HG03469 (cell line): ENCODE data around the gene CSGALNACT2.
"Not testable (repeated sequence)": the region's sequence is repeated elsewhere in the genome, so short reads cannot be mapped to it uniquely, and the experiment has no call there.

ENCODE experiments used
- ATAC-seq: cut with Tn5 transposase; IDR thresholded peaks from one replicate; pipeline ENCODE4 v1.9.1; 2021; ENCODE audit warnings: mild to moderate bottlenecking, moderate library complexity, moderate number of reproducible peaks; ENCODE audit not compliant: unreplicated experiment

CSGALNACT2 gene

GRCh38 chr10:43136995-43137716, 1.1 kb upstream of the CSGALNACT2 start:
- no peak for ATAC-seq

GRCh38 chr10:43137717-43138020, 576 bp upstream of the CSGALNACT2 start:
- no peak for ATAC-seq

GRCh38 chr10:43138757-43139241, 554 bp downstream of the CSGALNACT2 start:
- peak; percentile 20 for ATAC-seq

GRCh38 chr10:43141421-43141820, 3.2 kb downstream of the CSGALNACT2 start:
- no peak for ATAC-seq

GRCh38 chr10:43145311-43145710, 7.1 kb downstream of the CSGALNACT2 start:
- ATAC-seq, result no peak

- ATAC-seq, result not testable (repeated sequence)
Measured at GRCh38 chr10:43145936-43146335, 7.7 kb downstream of the CSGALNACT2 start.

GRCh38 chr10:43151371-43151770, 13.1 kb downstream of the CSGALNACT2 start:
- ATAC-seq, result no peak

GRCh38 chr10:43153901-43154300, 15.7 kb downstream of the CSGALNACT2 start:
- ATAC-seq, result no peak

GRCh38 chr10:43155221-43155620, 17.0 kb downstream of the CSGALNACT2 start:
- ATAC-seq, result no peak

- ATAC-seq, result no peak
Measured at GRCh38 chr10:43155741-43156140, 17.5 kb downstream of the CSGALNACT2 start.

GRCh38 chr10:43156590-43157341, 18.5 kb downstream of the CSGALNACT2 start:
- no peak for ATAC-seq

- no peak for ATAC-seq
Measured at GRCh38 chr10:43158636-43159035, 20.4 kb downstream of the CSGALNACT2 start.

GRCh38 chr10:43160046-43160920, 22.0 kb downstream of the CSGALNACT2 start:
- ATAC-seq, result peak; percentile 37

GRCh38 chr10:43160921-43161255, 22.6 kb downstream of the CSGALNACT2 start:
- ATAC-seq, result peak; percentile 66

- ATAC-seq, result no peak
Measured at GRCh38 chr10:43162604-43163003, 24.4 kb downstream of the CSGALNACT2 start.

- no peak for ATAC-seq
Measured at GRCh38 chr10:43166207-43166879, 28.1 kb downstream of the CSGALNACT2 start.

- ATAC-seq, result no peak
Measured at GRCh38 chr10:43166880-43167497, 28.7 kb downstream of the CSGALNACT2 start.

- no peak for ATAC-seq
Measured at GRCh38 chr10:43167498-43167889, 29.2 kb downstream of the CSGALNACT2 start.

- ATAC-seq, result no peak
Measured at GRCh38 chr10:43170491-43170890, 32.2 kb downstream of the CSGALNACT2 start.

GRCh38 chr10:43172645-43173044, 34.4 kb downstream of the CSGALNACT2 start:
- ATAC-seq, result no peak
